Caco-2 (cell line): ENCODE data around the gene MKNK2. TPM values are rescaled to one million over a fixed set of nuclear protein-coding genes. Genes with fewer than 3 reads are reported as not detected.

ENCODE experiments used
- BruUV-seq: library from RNA; stranded (reverse); fragments of 400-500 nt; replicated peaks from 2 replicates; lab custom pipeline; 2021; lab: Mats Ljungman, UMichigan
- CTCF ChIA-PET: fragments of 300-600 bp; sonication (Branson Sonifier 250); formaldehyde crosslinking; loops from one replicate; lab custom pipeline; 2022; ENCODE audit warnings: antibody characterized with exemption; lab: Charles Lee
- POLR2A ChIA-PET: fragments of 300-600 bp; sonication (Branson Sonifier 250); formaldehyde crosslinking; loops from one replicate; lab custom pipeline; 2022; ENCODE audit warnings: antibody characterized with exemption; lab: Charles Lee
- DNase-seq, 2 experiments: peaks; one replicate each; pipeline versions ENCODE4 v3.0.0 to v3.0.0-alpha.2; 2020 to 2022
- H3K27me3 ChIP-seq: replicated peaks from 2 replicates; pipeline ENCODE4 v1.6.0; 2011; ENCODE audit warnings: low read length; ENCODE audit not compliant: control insufficient read depth, insufficient read depth
- H3K36me3 ChIP-seq: 2 replicates; pipeline ENCODE4 v1.5.1; 2011; ENCODE audit warnings: low read length; ENCODE audit not compliant: control insufficient read depth, insufficient read depth
- H3K4me1 ChIP-seq: fragments of 250-450 bp; sonication (Bioruptor Pico); 2 replicates; pipeline ENCODE4 v1.5.1; 2020; ENCODE audit warnings: mild to moderate bottlenecking
- H3K4me3 ChIP-seq: 2 replicates; pipeline ENCODE4 v1.5.1; 2011; ENCODE audit warnings: low read depth, mild to moderate bottlenecking, control low read depth, low read length
- H3K9me3 ChIP-seq: fragments of 250-450 bp; sonication (Bioruptor Pico); 2 replicates; pipeline ENCODE4 v1.5.1; 2020; ENCODE audit warnings: mild to moderate bottlenecking, moderate library complexity
- H3K27ac Mint-ChIP-seq: one replicate; pipeline ENCODE4 v1.8.0; 2022; ENCODE audit warnings: mixed read lengths; ENCODE audit not compliant: unreplicated experiment
- H3K27me3 Mint-ChIP-seq: one replicate; pipeline ENCODE4 v1.8.0; 2022; ENCODE audit warnings: mixed read lengths; ENCODE audit not compliant: insufficient read depth, unreplicated experiment
- H3K36me3 Mint-ChIP-seq: one replicate; pipeline ENCODE4 v1.8.0; 2022; ENCODE audit warnings: mild to moderate bottlenecking, mixed read lengths; ENCODE audit not compliant: insufficient read depth, unreplicated experiment
- H3K4me1 Mint-ChIP-seq: one replicate; pipeline ENCODE4 v1.8.0; 2022; ENCODE audit warnings: low read depth, mixed read lengths; ENCODE audit not compliant: unreplicated experiment
- H3K4me3 Mint-ChIP-seq: one replicate; pipeline ENCODE4 v1.8.0; 2022; ENCODE audit warnings: mild to moderate bottlenecking, moderate library complexity, mixed read lengths; ENCODE audit not compliant: unreplicated experiment
- H3K9me3 Mint-ChIP-seq: one replicate; pipeline ENCODE4 v1.8.0; 2022; ENCODE audit warnings: mixed read lengths; ENCODE audit not compliant: unreplicated experiment
- intact Hi-C: fragments of 100-400 bp; cut with micrococcal nuclease; formaldehyde crosslinking; loops from one replicate; pipeline ENCODE4 v1.10.0; 2022; ENCODE audit not compliant: unreplicated experiment
- total RNA-seq: library from RNA; stranded (reverse); gene quantifications from 2 replicates; pipeline ENCODE4 v1.2.3, GENCODE V29; 2022
- TF ChIP-seq, protein P1 (sequence below), 2 experiments: fragments of 200-600 bp in 1 of 2; IDR thresholded peaks; 1 replicate in 1 of 2; 2 replicates in 1 of 2; pipeline versions ENCODE4 v1.5.1 to v1.8.0; 2011 to 2022; ENCODE audit warnings: antibody characterized with exemption in 1 of 2, control low read depth in 1 of 2, inconsistent platforms in 1 of 2, low read depth in 1 of 2, low read length in 1 of 2, mild to moderate bottlenecking in 1 of 2, moderate library complexity in 1 of 2; ENCODE audit not compliant: insufficient read depth in 1 of 2, severe bottlenecking in 1 of 2, unreplicated experiment in 1 of 2

The MKNK2 gene
- total RNA-seq, 1 experiment from 2014 or later: 162 TPM

DNA sequence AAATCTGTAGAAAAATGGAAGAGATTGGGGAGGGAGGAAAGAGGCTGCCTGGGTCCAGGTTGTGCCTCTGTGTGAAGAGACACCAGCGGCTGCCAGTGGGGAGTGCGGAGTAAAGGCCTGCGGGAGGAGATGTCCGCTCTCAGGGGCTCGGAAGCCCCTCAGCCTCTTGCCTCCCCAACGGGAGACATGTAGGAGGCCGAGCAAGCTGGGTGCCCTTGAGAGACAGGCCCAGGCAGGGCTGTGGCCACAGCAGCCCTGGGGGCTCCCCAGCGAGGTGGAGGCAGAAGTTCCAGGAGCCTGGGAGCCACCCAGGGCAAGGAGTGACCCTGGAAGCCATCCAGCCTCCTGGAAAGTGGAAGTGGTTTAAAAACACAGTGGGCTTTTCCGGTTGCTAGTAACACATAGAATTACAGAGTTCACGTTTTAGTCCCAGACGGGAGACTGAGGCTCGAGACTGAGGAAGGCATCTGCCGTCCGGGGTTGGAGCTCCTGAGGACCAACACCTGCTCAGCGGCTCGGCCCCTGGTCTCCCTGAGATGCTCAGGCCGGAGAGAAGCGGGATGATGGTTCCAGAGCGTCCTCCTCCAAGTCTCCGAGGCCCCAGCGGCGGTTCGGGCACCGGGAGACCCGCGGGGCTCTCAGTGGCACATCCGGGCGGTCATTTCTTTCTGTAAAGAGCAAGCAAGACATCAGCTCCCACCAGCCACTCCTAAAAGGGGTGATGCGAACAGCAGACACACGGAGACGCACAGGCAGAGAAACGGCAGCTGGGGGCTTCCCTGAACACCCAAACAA is 21.9 kb upstream of the MKNK2 start:
- Mint-ChIP-seq H3K36me3 (peaks cover 9% of the 10 kb centered on the region), H3K4me3 (no peak overlapping the region), H3K27me3 (no peaks in the 10 kb centered on the region), H3K27ac (no peak overlapping the region), H3K4me1 (no peaks in the 10 kb centered on the region), H3K9me3 (no peaks in the 10 kb centered on the region)
- CTCF ChIA-PET: no interaction called here
- Histone ChIP-seq H3K4me3 (no peak overlapping the region), H3K4me1 (no peaks in the 10 kb centered on the region), H3K36me3 (no peaks in the 10 kb centered on the region; the same call in 1 of the 2 replicates), H3K9me3 (no peaks in the 10 kb centered on the region), H3K27me3 (no peaks in the 10 kb centered on the region)
- POLR2A ChIA-PET: no interaction called here
- intact Hi-C loops: no loop called here
- TF ChIP-seq, protein P1, sequence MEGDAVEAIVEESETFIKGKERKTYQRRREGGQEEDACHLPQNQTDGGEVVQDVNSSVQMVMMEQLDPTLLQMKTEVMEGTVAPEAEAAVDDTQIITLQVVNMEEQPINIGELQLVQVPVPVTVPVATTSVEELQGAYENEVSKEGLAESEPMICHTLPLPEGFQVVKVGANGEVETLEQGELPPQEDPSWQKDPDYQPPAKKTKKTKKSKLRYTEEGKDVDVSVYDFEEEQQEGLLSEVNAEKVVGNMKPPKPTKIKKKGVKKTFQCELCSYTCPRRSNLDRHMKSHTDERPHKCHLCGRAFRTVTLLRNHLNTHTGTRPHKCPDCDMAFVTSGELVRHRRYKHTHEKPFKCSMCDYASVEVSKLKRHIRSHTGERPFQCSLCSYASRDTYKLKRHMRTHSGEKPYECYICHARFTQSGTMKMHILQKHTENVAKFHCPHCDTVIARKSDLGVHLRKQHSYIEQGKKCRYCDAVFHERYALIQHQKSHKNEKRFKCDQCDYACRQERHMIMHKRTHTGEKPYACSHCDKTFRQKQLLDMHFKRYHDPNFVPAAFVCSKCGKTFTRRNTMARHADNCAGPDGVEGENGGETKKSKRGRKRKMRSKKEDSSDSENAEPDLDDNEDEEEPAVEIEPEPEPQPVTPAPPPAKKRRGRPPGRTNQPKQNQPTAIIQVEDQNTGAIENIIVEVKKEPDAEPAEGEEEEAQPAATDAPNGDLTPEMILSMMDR (IDR thresholded peaks at IDR 0.05; ENCODE audit: insufficient read depth in 1 of 2, low read depth in 1 of 2, low read length in 1 of 2, severe bottlenecking in 1 of 2, unreplicated experiment in 1 of 2): no peak
- no TSS peak for BruUV-seq
- no peak for DNase-seq

DNA sequence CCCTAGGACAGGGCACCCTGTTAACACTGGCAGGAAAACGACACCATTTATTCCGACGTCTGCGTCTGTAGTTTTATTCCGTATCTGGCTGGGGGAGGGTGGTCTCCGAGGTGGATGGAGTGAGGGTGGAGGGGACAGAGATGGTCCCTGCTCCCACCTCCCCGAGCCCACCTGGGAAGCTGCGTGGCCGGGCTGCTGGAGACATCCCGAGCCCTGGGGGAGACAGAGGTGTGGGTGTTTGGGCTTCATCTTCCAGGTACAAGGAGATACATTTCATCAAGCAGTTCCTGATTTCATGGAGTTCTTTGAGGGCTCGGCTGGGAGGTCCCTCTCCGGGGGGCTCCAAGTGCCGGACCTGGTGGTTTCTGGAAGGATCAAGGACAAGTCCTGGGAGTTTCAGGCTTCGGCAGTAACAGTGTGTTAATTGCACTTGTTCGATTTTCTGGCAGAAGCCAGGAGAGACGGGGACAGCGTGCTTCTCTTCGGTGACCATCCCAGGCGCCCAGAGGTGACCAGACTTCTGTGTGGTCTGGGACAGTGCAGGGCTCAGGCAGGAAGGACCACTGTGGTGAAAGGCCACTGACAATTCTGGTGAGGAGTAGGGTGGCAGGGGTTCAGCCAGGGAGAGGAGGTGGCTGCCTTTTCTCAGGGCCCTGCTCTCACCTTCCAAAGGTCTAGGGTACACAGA is 20.1 kb upstream of the MKNK2 start:
- Mint-ChIP-seq H3K27ac (no peak overlapping the region), H3K27me3 (no peaks in the 10 kb centered on the region), H3K36me3 (peaks cover 8% of the 10 kb centered on the region), H3K4me3 (no peak overlapping the region), H3K4me1 (no peaks in the 10 kb centered on the region), H3K9me3 (no peaks in the 10 kb centered on the region)
- ChIA-PET POLR2A (no interaction called here), CTCF (no interaction called here)
- TSS peak; percentile 64 for BruUV-seq
- H3K4me3 ChIP-seq: no peak overlapping the region
- no peaks in the 10 kb centered on the region for H3K4me1 ChIP-seq
- H3K36me3 ChIP-seq: no peaks in the 10 kb centered on the region
- intact Hi-C loops: no loop called here
- no peaks in the 10 kb centered on the region for H3K27me3 ChIP-seq
- TF ChIP-seq, protein P1 (IDR thresholded peaks at IDR 0.05; ENCODE audit: insufficient read depth in 1 of 2, low read depth in 1 of 2, low read length in 1 of 2, severe bottlenecking in 1 of 2, unreplicated experiment in 1 of 2): no peak
- DNase-seq: no peak
- H3K9me3 ChIP-seq: no peaks in the 10 kb centered on the region

DNA sequence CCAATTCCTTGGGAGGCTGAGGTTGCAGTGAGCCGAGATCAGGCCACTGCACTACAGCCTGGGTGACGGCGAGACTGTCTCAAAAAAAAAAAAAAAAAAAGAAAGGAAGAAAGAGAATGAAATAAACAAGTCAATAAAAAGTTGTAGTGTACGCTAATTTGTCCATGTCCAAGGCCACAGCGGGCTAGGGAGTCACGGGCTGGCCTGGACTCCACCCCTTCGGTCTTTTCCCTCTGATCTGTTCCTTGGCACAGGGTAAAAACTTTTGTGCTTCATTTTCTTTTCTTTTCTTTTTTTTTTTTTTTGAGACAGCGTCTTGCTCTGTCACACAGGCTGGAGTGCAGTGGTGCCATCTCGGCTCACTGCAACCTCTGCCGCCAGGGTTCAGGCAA is 19.4 kb upstream of the MKNK2 start:
- H3K4me3 Mint-ChIP-seq: no peak overlapping the region
- intact Hi-C loops: no loop called here
- no TSS peak for BruUV-seq
- no peaks in the 10 kb centered on the region for H3K9me3 Mint-ChIP-seq
- H3K4me3 ChIP-seq: no peak overlapping the region
- H3K36me3 ChIP-seq: no peaks in the 10 kb centered on the region
- no peaks in the 10 kb centered on the region for H3K9me3 ChIP-seq
- no peaks in the 10 kb centered on the region for H3K4me1 ChIP-seq
- CTCF ChIA-PET: interaction anchor here (0.6 to 0.7 kb wide), 2 partner anchors 141 to 429 kb away, joined by 3 to 5 read pairs; no protein-coding TSS in a partner anchor
- no peaks in the 10 kb centered on the region for H3K27me3 ChIP-seq
- TF ChIP-seq, protein P1 (IDR thresholded peaks at IDR 0.05; ENCODE audit: insufficient read depth in 1 of 2, low read depth in 1 of 2, low read length in 1 of 2, severe bottlenecking in 1 of 2, unreplicated experiment in 1 of 2): no peak
- peaks cover 8% of the 10 kb centered on the region for H3K36me3 Mint-ChIP-seq
- no peaks in the 10 kb centered on the region for H3K27me3 Mint-ChIP-seq
- H3K4me1 Mint-ChIP-seq: no peaks in the 10 kb centered on the region
- no peak for DNase-seq
- POLR2A ChIA-PET: no interaction called here
- no peak overlapping the region for H3K27ac Mint-ChIP-seq
